Measurements from ENCODE around the gene ZBTB4. TPM values are rescaled to one million over a fixed set of nuclear protein-coding genes. Genes with fewer than 3 reads are reported as not detected.
A peak's percentile ranks its signal among the peaks of the same experiment; 100 is the strongest.

The ZBTB4 gene
- total and polyA plus RNA-seq, 9 of the 15 experiments (the other 6 are each of a cell fraction or from before 2014, with no cell fraction given) = 0.92 to 6.9 (median 3.3) TPM

GRCh38 chr17:7512105-7512504 is 32.7 kb upstream of the ZBTB4 start:
- Histone ChIP-seq H2AFZ (ENCODE audit: low read depth, low read length) (no peak overlapping the region), H4K20me1 (replicated peaks; ENCODE audit: control insufficient read depth, insufficient read depth, low read length) (no peaks in the 10 kb centered on the region), H3K4me3 (no peak overlapping the region), H3K4me2 (ENCODE audit: insufficient read depth, low read length) (no peak overlapping the region), H3K36me3 (ENCODE audit: control insufficient read depth, insufficient read depth, low read length) (peaks cover 65% of the 10 kb centered on the region), H3K9me3 (replicated peaks; ENCODE audit: control insufficient read depth, insufficient read depth, low read depth, low read length) (no peaks in the 10 kb centered on the region), H3K79me2 (ENCODE audit: control insufficient read depth, insufficient read depth, low read length) (no peaks in the 10 kb centered on the region), H3K9me1 (ENCODE audit: control insufficient read depth, insufficient read depth, low read length) (peaks cover 3% of the 10 kb centered on the region), H3K27me3 (ENCODE audit: control insufficient read depth in 2 of 2, insufficient read depth in 2 of 2, low read length in 2 of 2) (no peaks in the 10 kb centered on the region), H3K27ac (ENCODE audit: extremely low read depth, low read depth, low read length) (no peak overlapping the region), H3K4me1 (replicated peaks in 1 of 2; ENCODE audit: control insufficient read depth in 2 of 2, insufficient read depth in 2 of 2, low read length in 2 of 2) (no peaks in the 10 kb centered on the region; a peak in 1 of 5 replicates), H3K9ac (ENCODE audit: insufficient read depth in 1 of 2, low read depth in 2 of 2, low read length in 2 of 2) (no peak overlapping the region)
- BruUV-seq (replicated peaks) = no TSS peak
- WGBS (ENCODE audit: insufficient coverage, low coverage, missing lambda C conversion rate) = 90% methylated on average over 12 of the region's 15 CpGs
- TF ChIP-seq CXXC5 (CRISPR knock-in tag; IDR thresholded peaks at IDR 0.05) = no peak
- TF ChIP-seq ZNF740 (CRISPR knock-in tag; IDR thresholded peaks at IDR 0.05) = 0 out of 2 replicates have a peak, but pooled peaks have one; percentile 22
- no peak for TF ChIP-seq ZNF740 (tag; IDR thresholded peaks at IDR 0.05)
- TF ChIP-seq MBD2 (IDR thresholded peaks at IDR 0.05; ENCODE audit: borderline replicate concordance, low read depth) = no peak
- TF ChIP-seq NELFE (IDR thresholded peaks at IDR 0.05; ENCODE audit: insufficient read depth, insufficient read length) = no peak
- DNase-seq (ENCODE audit: extremely low read depth in 1 of 4, low spot score in 3 of 4) = no peak
- ChIA-PET POLR2A (interaction anchor here (1.9 kb wide), 1 partner anchor 10 kb away, joined by 6 read pairs; no protein-coding TSS in a partner anchor), CTCF (ENCODE audit: low intra/inter-chr PET ratio) (no interaction called here)
- intact Hi-C loops (cut with micrococcal nuclease) (no loop called here), in situ Hi-C loops (cut with MboI) (no loop called here)
- no peak for FAIRE-seq
- ATAC-seq = no peak

GRCh38 chr17:7511108-7511507 is 31.7 kb upstream of the ZBTB4 start:
- in situ Hi-C loops (cut with MboI) = no loop called here
- POLR2A ChIA-PET = interaction anchor here (0.5 to 1.9 kb wide), 2 partner anchors 9 to 50 kb away, joined by 4 to 6 read pairs; no protein-coding TSS in a partner anchor
- no peak overlapping the region for H3K4me2 ChIP-seq (ENCODE audit: insufficient read depth, low read length)
- TF ChIP-seq PREB (CRISPR knock-in tag; IDR thresholded peaks at IDR 0.05) = no peak
- no peak for TF ChIP-seq ZNF655 (CRISPR knock-in tag; IDR thresholded peaks at IDR 0.05)
- no peak for TF ChIP-seq KLF1 (tag; IDR thresholded peaks at IDR 0.05)

More at GRCh38 chr17:7511108-7511507, 31.7 kb upstream of the ZBTB4 start:
- intact Hi-C loops (cut with micrococcal nuclease) = no loop called here
- H3K27me3 ChIP-seq (ENCODE audit: control insufficient read depth in 2 of 2, insufficient read depth in 2 of 2, low read length in 2 of 2) = no peaks in the 10 kb centered on the region
- FAIRE-seq (no peak), DNase-seq (ENCODE audit: extremely low read depth in 1 of 4, low spot score in 3 of 4) (peak in 1 of 4 experiments; percentile 14), ATAC-seq (no peak)
- H3K4me1 ChIP-seq (replicated peaks in 1 of 2; ENCODE audit: control insufficient read depth in 2 of 2, insufficient read depth in 2 of 2, low read length in 2 of 2) = no peaks in the 10 kb centered on the region; a peak in 1 of 5 replicates
- no peak overlapping the region for H2AFZ ChIP-seq (ENCODE audit: low read depth, low read length)
- CTCF ChIA-PET (ENCODE audit: low intra/inter-chr PET ratio) = no interaction called here
- H3K9me3 ChIP-seq (replicated peaks; ENCODE audit: control insufficient read depth, insufficient read depth, low read depth, low read length) = no peaks in the 10 kb centered on the region
- 84% methylated on average over 9 of the region's 10 CpGs for WGBS (ENCODE audit: insufficient coverage, low coverage, missing lambda C conversion rate)
- H3K79me2 ChIP-seq (ENCODE audit: control insufficient read depth, insufficient read depth, low read length) = no peaks in the 10 kb centered on the region
- peaks cover 73% of the 10 kb centered on the region for H3K36me3 ChIP-seq (ENCODE audit: control insufficient read depth, insufficient read depth, low read length)
- H4K20me1 ChIP-seq (replicated peaks; ENCODE audit: control insufficient read depth, insufficient read depth, low read length) = no peaks in the 10 kb centered on the region
- no peak overlapping the region for H3K4me3 ChIP-seq
- peaks cover 3% of the 10 kb centered on the region for H3K9me1 ChIP-seq (ENCODE audit: control insufficient read depth, insufficient read depth, low read length)
- no TSS peak for BruUV-seq (replicated peaks)
- peak overlapping the region in 1 of 2 experiments; percentile 45; a peak in 2 of 4 replicates for H3K9ac ChIP-seq (ENCODE audit: insufficient read depth in 1 of 2, low read depth in 2 of 2, low read length in 2 of 2)
- no peak overlapping the region for H3K27ac ChIP-seq (ENCODE audit: extremely low read depth, low read depth, low read length)
